Measurements from ENCODE around the gene FXYD1. TPM values are rescaled to one million over a fixed set of nuclear protein-coding genes. Genes with fewer than 3 reads are reported as not detected.

Gene FXYD1
- polyA plus RNA-seq, 1 of the 3 experiments (the other 2 are of a cell fraction), result 0.12 TPM

DNA sequence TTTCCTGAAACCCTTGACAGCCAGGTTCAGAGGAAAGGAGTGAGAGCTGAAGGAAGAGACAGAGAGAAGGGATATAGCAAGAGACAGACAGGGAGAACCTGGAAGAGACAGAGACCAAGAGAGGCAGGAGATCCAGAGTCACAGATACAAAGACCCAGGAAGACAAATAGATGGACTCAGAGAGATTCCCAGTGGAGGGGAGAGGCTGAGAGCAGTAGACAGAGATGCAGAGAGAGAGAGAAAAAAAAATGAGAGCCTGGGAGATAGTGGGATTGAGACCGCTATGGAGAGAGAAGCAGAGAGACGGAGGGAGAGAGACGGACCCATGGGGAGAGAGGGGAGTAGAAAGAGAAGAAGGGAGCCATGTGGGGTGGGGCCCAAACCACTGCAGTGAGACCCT lies 5.2 kb downstream of the FXYD1 start:
- H3F3A ChIP-seq (replicated peaks; ENCODE audit: insufficient read depth), result peaks cover 6% of the 10 kb centered on the region
- WGBS (ENCODE audit: low lambda C conversion rate), result 4% methylated on average over 3 of the region's 3 CpGs
- no peak overlapping the region for H3K9ac ChIP-seq
- H3K4me1 ChIP-seq (ENCODE audit: control insufficient read depth in 1 of 2, insufficient read depth in 2 of 2, low read depth in 1 of 2, low read length in 1 of 2), result peaks cover 0 to 25% of the 10 kb centered on the region in 2 experiments; a peak in 2 of 4 replicates
- H3K9me2 ChIP-seq, result no peaks in the 10 kb centered on the region
- H3K4me3 ChIP-seq (ENCODE audit: low read depth in 2 of 2, low read length in 1 of 2), result no peak overlapping the region
- ChIA-PET CTCF (interaction anchor here (0.7 to 5.1 kb wide), 12 partner anchors 9 to 161 kb away, joined by 3 to 59 read pairs (median 4); partner anchors contain the start of gene FXYD5), POLR2A (interaction anchor here (0.8 kb wide), 1 partner anchor 88 kb away, joined by 3 read pairs; no protein-coding TSS in a partner anchor)
- H3K36me3 ChIP-seq (replicated peaks in 1 of 2; ENCODE audit: control insufficient read depth in 1 of 2, insufficient read depth in 2 of 2, low read length in 1 of 2), result no peaks in the 10 kb centered on the region
- peaks cover 27% of the 10 kb centered on the region; the same call in 1 of the 2 replicates for H3K27me3 ChIP-seq (ENCODE audit: insufficient read depth)
- no peak for DNase-seq
- no peak for TF ChIP-seq CTCF (IDR thresholded peaks at IDR 0.05)
- TF ChIP-seq RFX5 (IDR thresholded peaks at IDR 0.05; ENCODE audit: low read length), result no peak
- TF ChIP-seq SIN3A (IDR thresholded peaks at IDR 0.05; ENCODE audit: borderline replicate concordance, low read depth, low read length), result no peak
- H3K79me2 ChIP-seq (ENCODE audit: insufficient read depth), result no peaks in the 10 kb centered on the region
- H3K9me3 ChIP-seq, result no peaks in the 10 kb centered on the region
- H2AFZ ChIP-seq (ENCODE audit: low read depth), result no peak overlapping the region
- peak overlapping the region; percentile 66; the same call in 1 of the 2 replicates for H3K4me2 ChIP-seq
- H4K20me1 ChIP-seq (ENCODE audit: insufficient read depth), result no peaks in the 10 kb centered on the region
- no peak overlapping the region for H3K27ac ChIP-seq (ENCODE audit: low read depth in 2 of 2, low read length in 1 of 2)

GRCh38 chr19:35144259-35144599 lies 5.6 kb downstream of the FXYD1 start:
- no peaks in the 10 kb centered on the region for H4K20me1 ChIP-seq (ENCODE audit: insufficient read depth)
- H3K36me3 ChIP-seq (replicated peaks in 1 of 2; ENCODE audit: control insufficient read depth in 1 of 2, insufficient read depth in 2 of 2, low read length in 1 of 2), result no peaks in the 10 kb centered on the region
- H3K4me2 ChIP-seq, result no peak overlapping the region
- H3K27me3 ChIP-seq (ENCODE audit: insufficient read depth), result peaks cover 27% of the 10 kb centered on the region; the same call in 1 of the 2 replicates
- peaks cover 0 to 25% of the 10 kb centered on the region in 2 experiments; a peak in 2 of 4 replicates for H3K4me1 ChIP-seq (ENCODE audit: control insufficient read depth in 1 of 2, insufficient read depth in 2 of 2, low read depth in 1 of 2, low read length in 1 of 2)
- CTCF ChIA-PET, result interaction anchor here (0.7 to 5.1 kb wide), 6 partner anchors 8 to 126 kb away, joined by 3 to 59 read pairs (median 6); partner anchors contain the start of gene FXYD5
- no peak for DNase-seq
- no peak overlapping the region for H3K4me3 ChIP-seq (ENCODE audit: low read depth in 2 of 2, low read length in 1 of 2)
- no peaks in the 10 kb centered on the region for H3K9me3 ChIP-seq
- H3K27ac ChIP-seq (ENCODE audit: low read depth in 2 of 2, low read length in 1 of 2), result no peak overlapping the region
- POLR2A ChIA-PET, result interaction anchor here (0.8 to 1.6 kb wide), 2 partner anchors 88 to 120 kb away, joined by 3 read pairs; no protein-coding TSS in a partner anchor
- H3K79me2 ChIP-seq (ENCODE audit: insufficient read depth), result no peaks in the 10 kb centered on the region
- no peak overlapping the region for H3K9ac ChIP-seq
- 9% methylated on average over 3 of the region's 6 CpGs for WGBS (ENCODE audit: low lambda C conversion rate)
- TF ChIP-seq IRF3 (IDR thresholded peaks at IDR 0.05; ENCODE audit: low read depth, low read length), result no peak
- no peak for TF ChIP-seq RCOR1 (IDR thresholded peaks at IDR 0.05; ENCODE audit: low read length)
- no peak for TF ChIP-seq FOSL2 (IDR thresholded peaks at IDR 0.05; ENCODE audit: borderline replicate concordance, low read depth)
- no peak for TF ChIP-seq TAF1 (IDR thresholded peaks at IDR 0.05; ENCODE audit: borderline replicate concordance, low read depth, low read length)
- TF ChIP-seq JUND (IDR thresholded peaks at IDR 0.05), result no peak
- no peak for TF ChIP-seq EZH2phosphoT487 (IDR thresholded peaks at IDR 0.05; ENCODE audit: borderline replicate concordance, low read depth)
- no peak for TF ChIP-seq SMC3 (IDR thresholded peaks at IDR 0.05; ENCODE audit: low read depth, low read length)
- TF ChIP-seq NRF1 (IDR thresholded peaks at IDR 0.05; ENCODE audit: low read depth, low read length), result no peak
- no peak for TF ChIP-seq TEAD4 (IDR thresholded peaks at IDR 0.05; ENCODE audit: borderline replicate concordance, insufficient read depth)
- no peak for TF ChIP-seq MXI1 (IDR thresholded peaks at IDR 0.05; ENCODE audit: low read depth, low read length)
- no peak for TF ChIP-seq FOXM1 (IDR thresholded peaks at IDR 0.05; ENCODE audit: low read depth)
- TF ChIP-seq, protein P1, sequence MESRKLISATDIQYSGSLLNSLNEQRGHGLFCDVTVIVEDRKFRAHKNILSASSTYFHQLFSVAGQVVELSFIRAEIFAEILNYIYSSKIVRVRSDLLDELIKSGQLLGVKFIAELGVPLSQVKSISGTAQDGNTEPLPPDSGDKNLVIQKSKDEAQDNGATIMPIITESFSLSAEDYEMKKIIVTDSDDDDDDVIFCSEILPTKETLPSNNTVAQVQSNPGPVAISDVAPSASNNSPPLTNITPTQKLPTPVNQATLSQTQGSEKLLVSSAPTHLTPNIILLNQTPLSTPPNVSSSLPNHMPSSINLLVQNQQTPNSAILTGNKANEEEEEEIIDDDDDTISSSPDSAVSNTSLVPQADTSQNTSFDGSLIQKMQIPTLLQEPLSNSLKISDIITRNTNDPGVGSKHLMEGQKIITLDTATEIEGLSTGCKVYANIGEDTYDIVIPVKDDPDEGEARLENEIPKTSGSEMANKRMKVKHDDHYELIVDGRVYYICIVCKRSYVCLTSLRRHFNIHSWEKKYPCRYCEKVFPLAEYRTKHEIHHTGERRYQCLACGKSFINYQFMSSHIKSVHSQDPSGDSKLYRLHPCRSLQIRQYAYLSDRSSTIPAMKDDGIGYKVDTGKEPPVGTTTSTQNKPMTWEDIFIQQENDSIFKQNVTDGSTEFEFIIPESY (IDR thresholded peaks at IDR 0.05; ENCODE audit: borderline replicate concordance, low read depth), result no peak
- no peak for TF ChIP-seq NFIC (IDR thresholded peaks at IDR 0.05; ENCODE audit: borderline replicate concordance)
- no peak for TF ChIP-seq USF2 (IDR thresholded peaks at IDR 0.05; ENCODE audit: borderline replicate concordance, low read depth, low read length)
- TF ChIP-seq ELF1 (IDR thresholded peaks at IDR 0.05), result no peak
- TF ChIP-seq RAD21 (IDR thresholded peaks at IDR 0.05; ENCODE audit: low read length), result no peak
- no peak for TF ChIP-seq USF1 (IDR thresholded peaks at IDR 0.05; ENCODE audit: borderline replicate concordance, low read depth)
- TF ChIP-seq RXRA (IDR thresholded peaks at IDR 0.05; ENCODE audit: borderline replicate concordance, low read depth), result no peak
- TF ChIP-seq RFX5 (IDR thresholded peaks at IDR 0.05; ENCODE audit: low read length), result no peak
- no peak overlapping the region for H2AFZ ChIP-seq (ENCODE audit: low read depth)
- peaks cover 6% of the 10 kb centered on the region for H3F3A ChIP-seq (replicated peaks; ENCODE audit: insufficient read depth)
- no peaks in the 10 kb centered on the region for H3K9me2 ChIP-seq

Measured in SK-N-SH (cell line).